GM19238 (cell line): ENCODE data around the gene PLEKHA5.

Experiments used
- DNase-seq: peaks from one replicate; pipeline ENCODE4 v3.0.0; 2011; ENCODE audit warnings: low spot score; ENCODE audit not compliant: insufficient read length

Gene PLEKHA5

DNA sequence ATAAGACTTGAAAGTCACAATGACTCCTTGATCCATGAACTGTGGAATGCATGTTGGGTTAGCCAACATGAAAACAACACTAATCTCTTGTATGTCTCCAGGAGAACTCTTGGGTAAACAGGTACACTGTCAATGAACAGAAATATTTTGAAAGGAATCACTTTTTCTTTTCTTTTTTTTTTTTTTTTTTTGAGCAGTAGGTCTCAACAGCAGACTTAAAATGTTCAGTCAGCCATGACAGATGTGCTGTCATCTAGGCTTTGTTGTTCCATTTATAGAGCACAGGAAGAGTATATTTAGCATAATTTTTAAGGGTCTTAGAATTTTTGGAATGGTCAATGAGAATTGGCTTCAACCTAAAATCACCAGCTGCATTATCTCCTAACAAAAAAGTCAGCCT is 2.3 kb upstream of the PLEKHA5 start:
- DNase-seq: no peak

DNA sequence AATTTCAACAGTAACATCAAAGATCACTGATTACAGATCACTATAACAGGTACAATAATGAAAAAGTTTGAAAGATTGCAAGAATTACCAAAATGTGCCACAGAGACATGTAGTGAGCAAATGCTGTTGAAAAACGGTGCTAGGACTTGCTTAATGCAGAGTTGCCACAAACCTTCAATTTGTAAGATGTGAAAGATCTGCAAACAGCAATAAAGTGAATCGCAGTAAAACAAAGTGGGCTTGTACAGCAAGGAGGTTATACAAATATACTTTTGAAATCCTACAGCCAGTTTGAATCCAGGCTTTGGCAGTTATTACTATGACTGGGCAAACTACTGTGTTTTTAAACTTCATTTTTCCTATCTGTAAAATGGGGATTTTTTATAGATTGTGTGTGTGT is 1.0 kb upstream of the PLEKHA5 start:
- DNase-seq: no peak

DNA sequence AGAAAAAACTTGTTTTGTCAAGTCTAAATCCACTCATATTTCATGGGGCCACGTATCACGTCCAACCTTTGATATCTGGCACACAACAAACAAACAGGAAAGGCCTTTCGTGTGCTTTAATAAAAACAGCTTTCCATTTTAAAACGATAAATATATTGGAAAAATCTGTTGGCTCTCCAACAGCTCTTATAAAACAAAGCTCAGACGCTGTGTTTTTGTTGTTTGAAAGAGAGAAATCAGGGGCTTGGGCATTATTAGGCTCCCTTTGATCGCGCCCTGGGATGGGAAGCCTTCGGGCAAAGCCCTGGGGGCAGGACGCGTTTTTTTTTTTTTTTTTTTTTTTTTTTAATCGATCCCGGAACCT is 429 bp upstream of the PLEKHA5 start:
- DNase-seq: no peak

DNA sequence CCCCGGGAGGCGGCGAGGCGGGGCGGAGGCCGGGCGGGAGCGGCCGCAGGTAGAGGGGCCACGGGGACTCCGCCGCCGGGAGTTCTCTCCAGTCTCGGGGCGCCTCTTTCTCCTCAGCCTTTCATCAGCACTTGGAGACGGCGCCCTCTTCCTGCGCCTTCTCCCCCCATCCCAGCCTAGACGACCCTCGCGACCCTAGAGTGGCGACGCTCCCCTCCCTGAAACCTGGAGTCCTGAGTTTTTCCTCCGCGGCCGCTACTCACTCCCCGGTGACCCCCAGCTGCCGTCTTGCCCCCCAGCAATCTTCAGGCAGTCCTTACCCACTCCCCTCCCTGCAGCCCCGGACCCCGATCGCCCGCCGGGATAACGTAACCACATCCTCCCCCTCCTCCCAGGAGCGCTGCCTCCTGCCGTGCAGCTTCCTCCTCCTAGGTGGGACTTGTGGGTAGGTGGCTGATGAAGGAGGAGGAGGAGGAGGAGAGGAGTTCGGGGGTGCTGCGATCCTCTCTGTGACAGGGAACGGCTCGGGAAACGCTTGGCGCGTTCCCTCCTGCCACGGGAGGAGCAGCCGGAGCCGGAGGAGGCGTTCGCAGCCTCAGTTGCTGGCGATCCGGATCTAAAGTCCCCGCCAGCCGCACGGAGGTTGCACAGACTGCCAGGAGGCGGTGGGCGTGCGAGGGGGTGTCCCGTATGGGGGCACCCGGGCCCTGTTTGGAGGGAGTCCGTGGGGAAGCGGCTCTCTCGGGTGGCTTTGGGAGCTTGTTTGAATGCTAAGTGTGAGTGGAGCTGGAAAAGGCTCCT is 891 bp downstream of the PLEKHA5 start:
- DNase-seq: peak; percentile 6

DNA sequence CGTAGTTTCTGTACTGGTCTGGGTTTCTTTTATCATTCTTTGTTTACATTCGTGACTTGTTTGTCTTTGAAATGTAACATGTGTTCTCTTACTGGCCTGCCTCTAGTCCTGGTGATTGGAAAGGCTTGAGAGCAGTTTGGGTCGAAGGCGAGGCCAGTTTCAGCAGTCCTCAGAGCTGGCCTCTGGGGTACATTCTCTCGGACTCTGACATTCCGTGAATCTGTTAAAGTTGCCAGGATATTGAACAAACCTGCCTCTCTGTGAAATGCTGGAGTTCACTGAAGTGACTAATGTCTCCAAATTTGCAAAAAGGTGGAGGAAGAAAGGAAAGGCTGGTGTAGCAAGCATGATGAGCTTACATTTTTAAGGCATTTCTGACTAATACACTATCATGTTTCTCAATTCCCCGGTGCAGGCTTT is 1.5 kb downstream of the PLEKHA5 start:
- no peak for DNase-seq

DNA sequence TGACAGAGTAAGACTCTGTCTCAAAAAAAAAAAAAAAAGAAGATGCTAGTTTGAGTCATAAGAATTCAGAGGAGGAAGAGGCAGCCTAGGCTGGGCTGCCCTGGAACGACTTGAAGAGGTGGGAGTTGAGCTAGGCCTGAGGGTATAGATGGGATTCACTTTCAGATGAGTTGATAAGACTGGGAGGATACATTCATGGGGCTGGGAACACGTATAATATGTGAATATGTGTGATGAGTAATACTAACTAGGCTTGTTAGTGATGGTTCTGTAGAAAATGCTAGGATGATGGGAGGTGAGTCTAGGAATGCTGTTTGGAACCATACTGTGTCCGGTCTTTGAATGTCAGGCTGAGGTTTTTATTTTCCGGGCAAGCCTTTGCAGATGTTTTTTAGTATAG is 9.0 kb downstream of the PLEKHA5 start:
- DNase-seq: no peak

DNA sequence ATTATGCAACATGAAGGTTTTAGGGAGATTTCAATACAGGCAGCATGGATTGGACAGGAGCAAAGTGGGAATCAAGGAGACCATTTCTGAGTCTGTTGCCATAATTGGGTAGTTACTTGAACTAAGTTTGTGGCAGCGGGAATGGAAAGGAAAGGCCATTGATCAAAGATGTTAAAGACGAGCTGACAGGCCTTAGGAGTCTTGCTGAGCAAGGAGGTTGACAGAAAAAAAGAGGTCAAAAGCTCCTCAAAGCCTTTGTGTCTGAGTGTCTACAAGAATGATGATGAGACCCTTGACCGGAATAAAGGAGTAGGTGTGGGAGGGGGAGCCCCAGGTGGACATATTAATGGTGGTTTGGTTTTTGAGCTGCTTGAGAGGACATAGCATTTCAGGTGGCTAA is 9.4 kb downstream of the PLEKHA5 start:
- DNase-seq: no peak

DNA sequence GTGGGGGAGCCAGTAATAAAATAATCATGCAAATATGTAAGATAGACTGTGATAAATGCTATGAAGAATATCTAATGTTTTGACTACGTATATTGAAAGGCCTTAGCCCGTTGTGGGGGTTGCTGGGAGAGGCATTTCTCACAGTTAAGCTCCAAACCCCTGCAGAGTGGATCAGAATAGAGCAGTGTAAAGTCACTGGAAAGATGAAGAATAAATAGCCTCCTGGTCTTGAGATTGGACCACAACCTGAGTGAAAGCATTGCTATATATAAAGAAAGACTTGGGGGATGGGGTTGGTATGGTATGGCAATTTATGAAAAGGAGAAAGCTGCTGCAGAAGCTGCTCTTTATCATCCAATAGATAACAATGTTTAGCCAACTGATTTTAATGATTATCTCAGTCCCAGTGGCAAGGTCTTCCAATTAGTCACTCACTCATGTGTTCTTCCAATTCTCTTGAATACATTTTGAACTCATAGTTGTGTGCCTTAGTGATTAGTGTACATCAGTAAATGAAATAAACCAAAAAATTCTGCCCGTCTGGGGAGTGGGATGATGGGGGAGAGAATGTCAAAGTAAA is 10.2 kb downstream of the PLEKHA5 start:
- no peak for DNase-seq

DNA sequence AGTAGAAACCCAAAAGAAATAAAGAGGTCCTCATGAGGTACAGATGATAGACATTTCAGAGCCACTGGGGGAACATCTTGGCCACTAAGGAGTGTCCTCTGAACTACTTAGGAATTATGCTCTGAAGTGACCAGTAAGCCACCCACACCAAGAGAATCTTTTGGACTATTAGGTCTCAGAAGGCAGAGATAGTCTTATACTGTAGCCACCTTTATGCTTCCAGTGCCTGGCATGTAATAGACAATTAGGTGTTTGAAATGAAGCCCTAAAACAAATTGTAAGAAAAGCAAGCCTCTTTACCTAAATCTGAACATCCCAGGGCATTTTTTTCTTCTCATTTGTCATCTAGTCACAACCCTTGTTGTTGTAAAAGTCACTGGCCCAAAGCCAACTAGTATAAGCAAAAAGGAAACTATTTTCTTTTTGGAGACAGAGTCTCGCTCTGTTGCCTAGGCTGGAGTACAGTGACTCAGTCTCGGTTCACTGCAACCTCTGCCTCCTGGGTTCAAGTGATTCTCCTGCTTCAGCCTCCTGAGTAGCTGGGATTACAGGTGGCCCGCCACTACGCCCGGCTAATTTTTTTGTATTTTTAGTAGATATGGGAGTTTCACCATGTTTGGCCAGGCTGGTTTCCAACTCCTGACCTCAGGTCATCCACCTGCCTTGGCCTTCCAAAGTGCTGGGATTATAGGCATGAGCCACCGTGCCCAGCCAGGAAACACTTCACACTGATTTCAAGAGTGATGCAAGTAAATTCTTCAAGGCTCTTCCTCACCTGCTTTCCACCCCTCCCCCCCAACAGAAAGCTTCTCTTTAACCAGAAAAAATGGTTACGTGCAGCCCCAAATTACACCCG is 11.1 kb downstream of the PLEKHA5 start:
- no peak for DNase-seq

DNA sequence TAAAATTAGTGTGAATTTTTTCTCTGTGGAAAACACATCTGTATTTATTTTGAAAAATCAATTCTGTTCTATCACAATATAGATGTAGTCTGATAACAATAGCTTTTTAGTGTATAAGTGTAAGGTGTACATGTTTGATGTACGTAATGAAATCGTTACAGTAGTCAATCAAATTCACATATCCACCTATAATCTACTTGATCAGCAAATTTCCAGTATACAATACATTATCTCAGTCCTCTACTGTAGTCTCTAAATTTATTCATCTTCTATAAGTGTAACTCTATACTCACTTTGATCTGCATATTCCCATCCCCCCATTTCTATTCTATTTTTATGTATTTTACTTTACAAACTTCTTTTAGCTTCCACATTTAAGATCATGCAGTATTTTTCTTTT is 13.0 kb downstream of the PLEKHA5 start:
- no peak for DNase-seq

DNA sequence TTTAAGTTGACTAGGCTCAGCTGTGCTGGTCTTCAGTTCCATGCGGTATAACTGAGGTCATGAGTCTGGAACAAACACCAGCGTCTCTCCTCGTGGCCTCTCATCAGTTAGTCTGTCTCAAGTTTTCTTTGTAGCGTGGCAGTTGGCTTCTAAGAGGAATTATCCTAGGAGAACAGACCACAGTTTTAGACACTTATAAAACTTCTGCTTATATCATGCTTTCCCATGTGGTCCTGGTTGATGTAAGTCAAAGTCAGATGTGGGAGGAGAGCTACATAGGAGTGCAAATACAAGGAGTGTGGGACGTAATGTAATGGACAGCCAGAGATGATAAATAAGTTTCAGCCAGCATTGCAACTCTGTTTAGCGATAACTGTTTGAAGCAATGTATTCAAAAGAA is 14.8 kb downstream of the PLEKHA5 start:
- no peak for DNase-seq

DNA sequence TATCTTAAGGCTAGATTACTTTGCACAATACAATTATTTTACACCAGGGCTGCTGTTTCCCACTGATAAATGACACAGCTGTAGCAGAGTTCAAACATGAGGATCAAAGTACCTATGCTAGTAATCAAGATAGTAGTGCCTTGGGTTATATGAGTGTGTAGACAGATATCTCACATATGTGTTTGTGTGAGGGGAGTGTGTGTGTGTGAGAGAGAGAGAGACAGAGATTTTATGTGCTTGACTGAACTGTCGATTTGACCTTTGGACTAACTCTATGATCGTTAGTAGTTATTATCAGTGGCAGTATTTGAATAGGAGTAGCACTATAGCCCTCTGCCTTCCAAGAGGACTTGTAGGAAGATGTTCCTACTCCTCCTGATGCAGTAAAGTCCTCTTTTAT is 15.5 kb downstream of the PLEKHA5 start:
- DNase-seq: no peak

DNA sequence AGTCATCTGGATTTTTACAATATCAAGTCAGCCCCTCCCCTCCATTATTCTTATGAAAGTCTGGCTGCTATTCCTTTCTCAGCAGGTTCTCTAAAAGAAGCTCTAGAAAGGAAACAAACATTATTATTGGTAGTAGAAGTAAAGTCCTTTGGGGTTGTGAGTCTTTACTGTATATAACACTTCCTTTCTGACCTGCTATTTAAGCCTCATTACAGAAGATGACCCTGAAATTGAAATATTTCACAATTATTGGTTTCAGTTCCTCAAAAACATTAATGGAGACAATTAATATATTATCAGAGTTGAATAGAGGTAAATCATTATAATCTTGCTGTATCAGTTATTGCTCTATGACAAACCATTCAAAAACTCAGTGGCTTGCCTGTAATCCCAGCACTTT is 19.3 kb downstream of the PLEKHA5 start:
- DNase-seq: no peak

DNA sequence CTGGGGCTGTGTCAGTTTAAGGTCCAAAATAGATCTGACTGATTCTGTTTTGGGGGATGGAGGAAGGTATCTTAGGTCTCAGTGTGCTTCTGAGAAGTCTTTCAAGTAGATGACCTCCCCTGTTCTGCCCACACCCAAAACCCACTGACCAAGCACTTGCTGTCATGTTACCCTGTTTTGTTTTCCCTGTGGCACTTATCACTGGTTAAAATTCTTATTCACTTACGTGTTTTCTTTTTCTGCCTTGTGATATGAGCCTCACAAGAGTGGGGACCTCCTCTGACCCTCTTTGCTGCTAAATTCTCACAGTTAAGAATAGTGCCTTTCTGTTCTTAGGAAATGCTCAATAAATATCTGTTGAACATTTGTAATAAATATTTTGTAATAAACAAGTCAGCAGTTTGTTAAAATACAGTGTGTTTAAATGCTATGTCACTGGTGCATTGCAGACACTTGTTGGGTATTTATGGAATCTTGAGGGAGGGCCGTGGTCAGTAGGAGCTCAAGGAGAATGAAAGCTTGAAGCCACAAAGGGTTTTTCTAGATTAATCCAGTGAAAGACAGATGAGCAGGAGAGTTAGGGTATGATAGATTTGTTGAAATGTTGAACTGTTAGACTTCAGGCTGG is 20.9 kb downstream of the PLEKHA5 start:
- no peak for DNase-seq

DNA sequence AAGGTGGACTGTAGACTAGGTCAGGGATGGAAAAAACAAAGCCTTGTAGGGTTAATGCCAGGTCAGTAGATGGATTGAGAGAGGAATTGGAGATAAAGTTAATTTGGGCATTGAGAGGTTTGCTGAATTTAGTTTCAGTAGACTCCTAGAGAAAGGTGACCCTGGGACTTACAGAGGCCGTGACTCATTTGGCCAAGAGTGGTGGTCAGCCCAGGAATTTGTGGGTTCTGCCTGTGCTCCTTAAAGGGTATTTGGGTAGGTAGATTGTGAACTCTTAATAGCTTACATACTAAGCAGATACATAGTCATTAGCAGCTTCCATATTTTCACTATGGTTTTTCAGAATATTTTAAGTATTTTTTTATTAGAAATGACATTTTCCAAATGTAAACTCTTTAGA is 21.8 kb downstream of the PLEKHA5 start:
- DNase-seq: no peak

DNA sequence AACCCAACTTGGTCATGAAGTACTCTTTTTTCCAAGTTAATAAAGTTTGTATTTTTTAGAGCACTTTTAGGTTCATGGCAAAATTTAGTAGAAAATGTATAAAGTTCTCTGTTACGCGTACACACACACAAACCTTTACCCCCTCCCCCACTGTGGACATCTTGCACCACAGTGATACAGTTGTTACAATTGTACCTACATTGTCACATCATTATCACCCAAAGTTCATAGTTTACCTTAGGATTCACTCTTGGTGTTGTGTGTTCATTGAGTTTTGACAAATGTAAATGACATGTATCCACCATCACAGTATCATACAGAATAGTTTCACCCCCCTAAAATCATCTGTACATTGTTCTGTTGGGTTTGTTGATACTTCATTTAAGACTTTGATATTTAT is 23.9 kb downstream of the PLEKHA5 start:
- DNase-seq: no peak

DNA sequence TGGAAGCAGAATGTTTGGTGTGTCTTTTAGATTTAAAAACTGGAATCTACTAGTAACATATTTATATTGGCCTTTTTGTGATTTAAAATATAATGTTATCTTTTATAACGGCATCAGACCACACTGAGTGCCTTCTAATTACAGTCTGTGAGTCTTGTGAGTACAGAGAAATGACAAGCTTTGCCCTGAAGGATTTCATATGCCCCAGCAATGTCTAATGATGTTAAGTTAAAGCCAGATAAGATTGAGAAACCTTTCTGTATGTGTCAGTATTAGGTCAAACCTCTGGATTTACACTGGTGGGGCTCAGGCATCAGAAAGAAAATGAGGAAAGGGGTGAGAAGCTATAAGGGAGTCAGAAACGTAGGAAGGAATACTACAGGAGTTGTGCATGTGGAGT is 25.2 kb downstream of the PLEKHA5 start:
- no peak for DNase-seq

DNA sequence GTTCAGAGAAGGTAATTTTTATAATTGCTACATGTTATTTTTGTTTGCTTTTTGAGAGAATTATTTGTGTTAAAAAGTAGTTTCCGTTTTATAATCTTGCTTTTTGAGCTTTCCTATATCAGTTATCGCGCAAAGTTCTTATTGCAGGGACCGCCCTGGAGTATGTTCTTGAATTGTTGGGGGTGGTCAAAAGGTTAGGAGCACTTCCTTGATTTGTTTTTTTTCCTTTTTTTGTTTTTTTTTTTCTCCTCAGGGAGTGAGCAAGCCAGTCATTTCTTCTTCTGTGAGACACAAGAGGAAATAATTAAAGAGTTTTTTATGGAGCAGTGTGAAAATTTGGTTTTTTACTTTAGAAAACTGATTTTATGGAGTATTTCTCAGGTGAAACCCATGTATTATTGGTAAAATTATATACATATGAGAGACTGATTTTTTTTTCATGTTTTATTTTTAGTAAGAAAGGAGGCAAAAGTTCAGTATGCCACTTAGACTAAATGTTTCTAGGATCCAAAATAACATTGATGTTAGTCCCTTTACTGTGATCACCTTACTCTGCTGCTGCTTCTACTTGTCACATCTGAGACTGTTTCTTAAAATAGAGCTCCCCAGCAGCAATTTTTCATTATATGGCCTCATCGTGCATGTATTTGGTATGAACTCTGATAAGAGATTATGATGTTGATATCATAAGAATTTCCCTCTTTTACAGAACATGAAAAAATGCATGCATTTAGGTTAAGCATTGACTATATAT is 26.6 kb downstream of the PLEKHA5 start:
- no peak for DNase-seq

DNA sequence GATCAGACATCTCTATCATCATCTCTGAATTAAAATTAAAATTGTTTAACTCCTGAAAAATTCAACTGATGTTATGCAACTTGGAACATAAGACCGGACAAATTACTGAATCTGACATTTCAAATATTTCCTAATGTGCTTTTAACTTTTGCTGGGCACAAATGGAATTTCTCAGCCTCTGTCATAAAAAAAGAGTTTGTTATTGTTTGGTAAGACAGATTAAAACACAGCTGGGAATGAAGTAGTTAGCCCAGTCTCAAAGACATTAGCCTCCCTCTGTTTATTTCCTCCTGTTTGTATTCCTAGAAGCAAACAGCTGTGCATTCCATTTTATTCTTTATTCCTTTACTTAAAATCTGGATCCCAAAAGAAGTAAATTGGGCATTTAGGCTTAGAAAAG is 29.4 kb downstream of the PLEKHA5 start:
- DNase-seq: no peak

DNA sequence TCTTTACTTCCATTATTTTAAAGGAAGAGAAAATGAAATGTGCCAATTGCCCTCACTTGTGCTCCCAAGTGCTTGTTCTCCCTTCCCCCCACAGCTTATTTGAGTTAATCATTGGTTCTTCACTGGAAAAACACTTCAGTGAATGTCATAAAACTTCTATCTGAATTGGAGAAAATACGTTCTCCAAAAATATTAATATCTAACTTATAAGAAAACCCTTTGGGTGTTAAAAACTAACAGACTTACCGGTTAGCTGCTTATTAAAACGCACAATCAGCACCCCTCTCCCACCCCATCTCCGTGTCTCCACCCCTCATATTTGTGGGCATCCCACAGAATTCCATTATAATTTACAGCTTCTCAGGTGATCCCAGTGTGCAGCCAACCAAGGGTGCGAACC is 31.7 kb downstream of the PLEKHA5 start:
- DNase-seq: no peak

DNA sequence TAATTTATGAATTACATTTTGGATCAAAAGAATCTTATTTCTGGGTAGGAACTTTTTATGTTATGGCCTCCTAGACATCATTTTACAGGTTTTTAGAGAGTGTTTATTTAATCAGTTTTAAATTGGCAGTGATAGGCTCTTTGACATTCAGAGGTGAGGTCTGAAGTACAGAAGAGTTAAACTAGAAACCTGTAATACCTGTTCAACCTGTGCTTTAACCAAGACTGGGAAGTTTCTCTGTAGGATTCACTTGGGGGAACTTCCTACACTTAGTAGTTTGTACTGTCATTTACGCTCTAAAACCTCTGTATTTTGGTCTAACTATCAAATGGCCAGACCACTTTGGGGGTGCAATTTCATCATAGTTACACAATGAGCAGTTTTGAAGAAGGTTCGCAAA is 35.9 kb downstream of the PLEKHA5 start:
- DNase-seq: no peak
